ENCODE measurements around the gene ZFX. TPM values are rescaled to one million over a fixed set of nuclear protein-coding genes. Genes with fewer than 3 reads are reported as not detected.

Gene ZFX
- total RNA-seq, 3 donors from 2014 or later, result 32.7 to 65.1 (median 41.7) TPM

DNA sequence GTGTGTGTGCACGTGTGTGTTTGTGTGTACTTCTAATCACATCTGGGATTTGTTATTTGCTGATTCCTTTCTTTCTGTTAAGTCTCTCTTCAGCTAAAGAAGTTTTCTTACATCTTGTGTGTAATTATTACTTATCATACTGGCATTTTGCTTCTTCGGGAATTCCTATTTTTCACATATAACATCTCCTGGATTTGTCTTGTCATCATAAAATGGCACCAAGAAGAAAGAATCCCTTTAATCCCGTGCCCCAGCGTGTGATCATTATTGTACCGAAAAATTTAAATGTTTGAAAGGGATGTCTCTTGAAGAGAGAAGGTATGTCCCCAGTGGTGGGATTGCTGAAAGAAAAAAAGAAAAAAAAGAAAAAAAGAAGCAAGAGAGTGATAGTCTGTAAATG is 72.3 kb downstream of the ZFX start:
- TF ChIP-seq, protein P1, sequence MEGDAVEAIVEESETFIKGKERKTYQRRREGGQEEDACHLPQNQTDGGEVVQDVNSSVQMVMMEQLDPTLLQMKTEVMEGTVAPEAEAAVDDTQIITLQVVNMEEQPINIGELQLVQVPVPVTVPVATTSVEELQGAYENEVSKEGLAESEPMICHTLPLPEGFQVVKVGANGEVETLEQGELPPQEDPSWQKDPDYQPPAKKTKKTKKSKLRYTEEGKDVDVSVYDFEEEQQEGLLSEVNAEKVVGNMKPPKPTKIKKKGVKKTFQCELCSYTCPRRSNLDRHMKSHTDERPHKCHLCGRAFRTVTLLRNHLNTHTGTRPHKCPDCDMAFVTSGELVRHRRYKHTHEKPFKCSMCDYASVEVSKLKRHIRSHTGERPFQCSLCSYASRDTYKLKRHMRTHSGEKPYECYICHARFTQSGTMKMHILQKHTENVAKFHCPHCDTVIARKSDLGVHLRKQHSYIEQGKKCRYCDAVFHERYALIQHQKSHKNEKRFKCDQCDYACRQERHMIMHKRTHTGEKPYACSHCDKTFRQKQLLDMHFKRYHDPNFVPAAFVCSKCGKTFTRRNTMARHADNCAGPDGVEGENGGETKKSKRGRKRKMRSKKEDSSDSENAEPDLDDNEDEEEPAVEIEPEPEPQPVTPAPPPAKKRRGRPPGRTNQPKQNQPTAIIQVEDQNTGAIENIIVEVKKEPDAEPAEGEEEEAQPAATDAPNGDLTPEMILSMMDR (IDR thresholded peaks at IDR 0.05), result no peak
- DNase-seq (no peak), ATAC-seq (no peak)
- no peaks in the 10 kb centered on the region for H3K9me3 ChIP-seq
- no peak overlapping the region for H3K4me3 ChIP-seq
- intact Hi-C loops (cut with DNase I, micrococcal nuclease), result no loop called here
- no peaks in the 10 kb centered on the region for H3K36me3 ChIP-seq (ENCODE audit: low read depth)
- no peaks in the 10 kb centered on the region for H3K4me1 ChIP-seq (ENCODE audit: low read depth)

DNA sequence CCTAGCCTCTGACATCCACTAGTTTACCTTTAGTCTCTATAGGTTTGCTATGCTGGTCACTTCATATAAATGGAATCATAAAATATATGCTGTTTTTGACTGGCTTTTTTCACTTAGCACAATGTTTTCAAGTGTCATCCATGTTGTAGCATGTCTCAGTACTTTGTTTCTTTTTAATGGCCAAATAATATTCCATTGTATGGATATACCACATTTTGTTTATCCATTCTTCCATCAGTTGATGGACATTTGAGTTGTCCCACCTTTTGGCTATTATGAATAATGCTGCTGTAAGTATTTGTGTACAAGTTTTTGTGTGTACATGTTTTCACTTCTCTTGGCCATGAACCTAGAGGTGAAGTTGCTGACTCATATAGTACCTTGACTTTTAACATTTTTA is 75.7 kb downstream of the ZFX start:
- Histone ChIP-seq H3K4me3 (no peak overlapping the region), H3K9me3 (no peaks in the 10 kb centered on the region), H3K36me3 (ENCODE audit: low read depth) (no peaks in the 10 kb centered on the region), H3K4me1 (ENCODE audit: low read depth) (no peaks in the 10 kb centered on the region)
- TF ChIP-seq, protein P1 (IDR thresholded peaks at IDR 0.05), result no peak
- intact Hi-C loops (cut with DNase I, micrococcal nuclease), result no loop called here
- ATAC-seq (no peak), DNase-seq (no peak)

DNA sequence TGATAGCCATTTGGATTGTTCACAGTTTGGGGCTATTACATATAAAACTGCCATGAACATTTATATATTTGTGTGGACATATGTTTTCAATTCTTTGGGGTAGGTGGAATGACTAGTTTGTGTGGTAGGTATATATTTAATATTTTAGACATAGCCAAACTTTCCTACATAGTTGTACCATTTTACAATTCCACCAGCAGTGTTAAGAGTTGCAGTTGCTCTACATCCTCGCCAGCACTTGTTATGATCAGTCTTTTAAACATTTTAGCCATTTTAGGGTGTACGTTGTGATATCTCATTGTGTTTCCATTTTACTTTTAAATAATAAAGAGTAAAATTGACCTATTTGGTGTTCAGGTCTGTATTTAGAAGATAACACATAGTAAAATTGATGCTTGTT is 76.6 kb downstream of the ZFX start:
- intact Hi-C loops (cut with DNase I, micrococcal nuclease), result no loop called here
- Histone ChIP-seq H3K36me3 (ENCODE audit: low read depth) (no peaks in the 10 kb centered on the region), H3K4me1 (ENCODE audit: low read depth) (no peaks in the 10 kb centered on the region), H3K9me3 (no peaks in the 10 kb centered on the region), H3K4me3 (no peak overlapping the region)
- ATAC-seq (no peak), DNase-seq (no peak)
- TF ChIP-seq, protein P1 (IDR thresholded peaks at IDR 0.05), result no peak

DNA sequence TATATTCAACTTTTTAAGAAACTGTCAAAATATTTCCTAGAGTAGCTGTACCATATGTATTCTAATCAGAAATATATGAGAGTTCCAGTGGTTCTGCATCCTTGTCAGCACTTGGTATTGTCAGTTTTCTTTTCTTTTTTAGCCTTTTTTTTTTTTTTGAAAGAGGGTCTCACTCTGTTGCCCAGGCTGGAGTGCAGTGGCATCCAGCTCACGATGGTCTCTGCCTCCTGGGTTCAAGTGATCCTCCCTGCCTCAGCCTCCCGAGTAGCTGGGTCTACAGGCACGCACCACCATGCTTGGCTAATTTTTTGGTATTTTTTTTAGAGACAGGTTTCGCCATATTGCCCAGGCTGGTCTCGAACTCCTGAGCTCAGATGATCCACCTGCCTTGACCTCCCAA is 79.1 kb downstream of the ZFX start:
- TF ChIP-seq, protein P1 (IDR thresholded peaks at IDR 0.05), result no peak
- intact Hi-C loops (cut with DNase I, micrococcal nuclease), result no loop called here
- ATAC-seq, result no peak

DNA sequence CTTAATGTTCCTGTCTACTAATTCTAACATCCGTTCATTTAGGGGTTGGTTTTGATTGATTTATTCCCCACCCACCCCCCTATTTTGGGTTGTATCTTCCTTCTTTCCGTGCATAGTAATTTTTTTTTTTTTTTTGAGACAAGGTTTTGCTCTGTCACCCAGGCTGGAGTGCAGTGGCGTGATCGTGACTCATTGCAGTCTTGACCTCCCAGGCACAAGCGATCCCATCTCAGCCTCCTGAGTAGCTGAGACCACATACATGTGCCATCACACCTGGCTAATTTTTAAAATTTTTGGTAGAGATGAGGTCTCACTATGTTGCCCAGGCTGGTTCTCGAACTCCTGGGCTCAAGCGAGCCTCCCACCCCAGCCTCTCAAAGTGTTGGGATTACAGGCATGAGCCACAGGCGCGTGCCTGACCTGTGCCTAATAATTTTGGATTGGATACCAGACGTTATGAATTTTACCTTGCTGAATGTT is 79.9 kb downstream of the ZFX start:
- ATAC-seq, result no peak
- intact Hi-C loops (cut with DNase I, micrococcal nuclease), result no loop called here
- Histone ChIP-seq H3K4me1 (ENCODE audit: low read depth) (no peaks in the 10 kb centered on the region), H3K36me3 (ENCODE audit: low read depth) (no peaks in the 10 kb centered on the region), H3K4me3 (no peak overlapping the region), H3K9me3 (no peaks in the 10 kb centered on the region)
- no peak for DNase-seq
- TF ChIP-seq, protein P1 (IDR thresholded peaks at IDR 0.05), result no peak

More for the DNA sequence above, 79.1 kb downstream of the ZFX start:
- Histone ChIP-seq H3K9me3 (no peaks in the 10 kb centered on the region), H3K4me3 (no peak overlapping the region), H3K4me1 (ENCODE audit: low read depth) (no peaks in the 10 kb centered on the region), H3K36me3 (ENCODE audit: low read depth) (no peaks in the 10 kb centered on the region)
- DNase-seq, result no peak

DNA sequence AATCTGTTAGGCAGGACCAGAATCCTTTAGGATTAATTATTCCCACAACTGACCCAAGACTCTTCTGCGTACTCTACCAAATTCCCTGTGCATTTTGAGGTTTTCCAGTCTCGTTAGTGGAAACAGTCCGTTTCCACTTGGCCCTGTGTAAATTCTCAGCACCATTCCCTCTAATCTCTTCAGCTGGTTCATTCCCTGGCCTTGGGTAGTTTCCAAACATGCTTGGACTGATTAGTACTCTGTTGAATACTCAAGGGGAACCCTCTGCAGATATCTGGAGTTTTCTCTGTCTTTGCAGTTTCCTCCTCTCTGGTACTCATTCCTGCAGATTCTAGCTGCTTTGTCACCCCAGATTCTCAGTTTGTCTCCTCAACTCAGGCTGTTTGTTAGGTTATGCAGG is 80.4 kb downstream of the ZFX start:
- no peaks in the 10 kb centered on the region for H3K4me1 ChIP-seq (ENCODE audit: low read depth)
- intact Hi-C loops (cut with DNase I, micrococcal nuclease), result no loop called here
- TF ChIP-seq, protein P1 (IDR thresholded peaks at IDR 0.05), result no peak
- ATAC-seq (no peak), DNase-seq (no peak)
- no peaks in the 10 kb centered on the region for H3K36me3 ChIP-seq (ENCODE audit: low read depth)
- no peak overlapping the region for H3K4me3 ChIP-seq
- no peaks in the 10 kb centered on the region for H3K9me3 ChIP-seq
